HEK293 (cell line): ENCODE data around the gene NR4A3.

Experiments
- CTCF ChIP-seq: fragments of 450-650 bp; formaldehyde crosslinking; IDR thresholded peaks from 2 replicates; pipeline ENCODE4 v1.5.1; 2016; ENCODE audit warnings: missing biosample characterization, missing genetic modification characterization
- ELK4 ChIP-seq: IDR thresholded peaks from 2 replicates; pipeline ENCODE4 v1.6.1; 2011; ENCODE audit warnings: mild to moderate bottlenecking, low read depth, low read length, borderline replicate concordance
- KLF1 ChIP-seq: fragments of 450-650 bp; formaldehyde crosslinking; IDR thresholded peaks from 2 replicates; pipeline ENCODE4 v1.5.1; 2016; ENCODE audit warnings: missing biosample characterization, missing genetic modification characterization
- MZF1 ChIP-seq: fragments of 450-650 bp; formaldehyde crosslinking; IDR thresholded peaks from 2 replicates; pipeline ENCODE4 v1.5.1; 2017; ENCODE audit warnings: missing biosample characterization, missing genetic modification characterization, borderline replicate concordance
- YY2 ChIP-seq: fragments of 450-650 bp; formaldehyde crosslinking; IDR thresholded peaks from 2 replicates; pipeline ENCODE4 v1.5.1; 2016; ENCODE audit warnings: missing biosample characterization, missing genetic modification characterization
- ZNF114 ChIP-seq: fragments of 450-650 bp; formaldehyde crosslinking; IDR thresholded peaks from 2 replicates; pipeline ENCODE4 v1.5.0; 2017; ENCODE audit warnings: missing biosample characterization, missing genetic modification characterization
- ZNF175 ChIP-seq: fragments of 450-650 bp; formaldehyde crosslinking; IDR thresholded peaks from 2 replicates; pipeline ENCODE4 v1.5.1; 2016; ENCODE audit warnings: missing biosample characterization, missing genetic modification characterization
- ZNF24 ChIP-seq: fragments of 450-650 bp; formaldehyde crosslinking; IDR thresholded peaks from 2 replicates; pipeline ENCODE4 v1.5.1; 2016; ENCODE audit warnings: missing biosample characterization, missing genetic modification characterization
- ZNF274 ChIP-seq, 2 experiments: fragments of 200-500 bp in 1 of 2; fragments of 450-650 bp in 1 of 2; sonication (Bioruptor generic) in 1 of 2; formaldehyde crosslinking in 1 of 2; IDR thresholded peaks; 2 replicates each; pipeline versions ENCODE4 v1.5.1 to v1.6.1; 2014 to 2016; ENCODE audit warnings: borderline replicate concordance in 1 of 2, inconsistent platforms in 1 of 2, low read length in 1 of 2, missing biosample characterization in 1 of 2, missing genetic modification characterization in 1 of 2
- ZNF510 ChIP-seq: fragments of 450-650 bp; formaldehyde crosslinking; IDR thresholded peaks from 2 replicates; pipeline ENCODE4 v1.5.1; 2018; ENCODE audit warnings: mild to moderate bottlenecking, missing genetic modification characterization, missing biosample characterization; ENCODE audit not compliant: insufficient replicate concordance
- ZNF571 ChIP-seq: fragments of 450-650 bp; formaldehyde crosslinking; IDR thresholded peaks from 2 replicates; pipeline ENCODE4 v1.5.0; 2017; ENCODE audit warnings: missing biosample characterization, missing genetic modification characterization
- ZNF658 ChIP-seq: fragments of 450-650 bp; formaldehyde crosslinking; IDR thresholded peaks from 2 replicates; pipeline ENCODE4; 2016; ENCODE audit warnings: missing biosample characterization, missing genetic modification characterization
- ZNF670 ChIP-seq: fragments of 450-650 bp; formaldehyde crosslinking; IDR thresholded peaks from 2 replicates; pipeline ENCODE4 v1.5.1; 2016; ENCODE audit warnings: missing biosample characterization, missing genetic modification characterization, low read depth

GRCh38 chr9:99863955-99864354 lies 42.3 kb downstream of the NR4A3 start:
- no peak for TF ChIP-seq KLF1 (tag by site-specific recombination)
- TF ChIP-seq CTCF (tag by site-specific recombination): no peak
- no peak for TF ChIP-seq ZNF274 (IDR thresholded peaks at IDR 0.05; ENCODE audit: low read length)
- no peak for TF ChIP-seq ZNF274 (tag by site-specific recombination; IDR thresholded peaks at IDR 0.05; ENCODE audit: borderline replicate concordance)
- no peak for TF ChIP-seq YY2 (tag by site-specific recombination)
- TF ChIP-seq ZNF670 (tag by site-specific recombination): no peak
- no peak for TF ChIP-seq ZNF658
- TF ChIP-seq ELK4: no peak
- TF ChIP-seq ZNF571 (tag by site-specific recombination): no peak
- no peak for TF ChIP-seq ZNF24 (tag by site-specific recombination)
- TF ChIP-seq ZNF510 (tag by site-specific recombination): no peak
- no peak for TF ChIP-seq ZNF175 (tag by site-specific recombination)
- no peak for TF ChIP-seq ZNF114 (tag by site-specific recombination)
- no peak for TF ChIP-seq MZF1
